GM10266 (cell line): ENCODE results near the gene KDM5B.

Source experiments
- DNase-seq: peaks from one replicate; pipeline ENCODE4 v3.0.0; 2012; ENCODE audit errors: extremely low spot score
- TF ChIP-seq, protein P1 (sequence below): IDR thresholded peaks from 2 replicates; pipeline ENCODE4 v1.5.1; 2012; ENCODE audit warnings: mild to moderate bottlenecking, low read depth; ENCODE audit not compliant: control insufficient read depth, insufficient read depth; ENCODE audit errors: missing control alignments

KDM5B gene

GRCh38 chr1:202711949-202712635 is 96.1 kb downstream of the KDM5B start:
- TF ChIP-seq, protein P1, sequence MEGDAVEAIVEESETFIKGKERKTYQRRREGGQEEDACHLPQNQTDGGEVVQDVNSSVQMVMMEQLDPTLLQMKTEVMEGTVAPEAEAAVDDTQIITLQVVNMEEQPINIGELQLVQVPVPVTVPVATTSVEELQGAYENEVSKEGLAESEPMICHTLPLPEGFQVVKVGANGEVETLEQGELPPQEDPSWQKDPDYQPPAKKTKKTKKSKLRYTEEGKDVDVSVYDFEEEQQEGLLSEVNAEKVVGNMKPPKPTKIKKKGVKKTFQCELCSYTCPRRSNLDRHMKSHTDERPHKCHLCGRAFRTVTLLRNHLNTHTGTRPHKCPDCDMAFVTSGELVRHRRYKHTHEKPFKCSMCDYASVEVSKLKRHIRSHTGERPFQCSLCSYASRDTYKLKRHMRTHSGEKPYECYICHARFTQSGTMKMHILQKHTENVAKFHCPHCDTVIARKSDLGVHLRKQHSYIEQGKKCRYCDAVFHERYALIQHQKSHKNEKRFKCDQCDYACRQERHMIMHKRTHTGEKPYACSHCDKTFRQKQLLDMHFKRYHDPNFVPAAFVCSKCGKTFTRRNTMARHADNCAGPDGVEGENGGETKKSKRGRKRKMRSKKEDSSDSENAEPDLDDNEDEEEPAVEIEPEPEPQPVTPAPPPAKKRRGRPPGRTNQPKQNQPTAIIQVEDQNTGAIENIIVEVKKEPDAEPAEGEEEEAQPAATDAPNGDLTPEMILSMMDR, result no peak
- no peak for DNase-seq

DNA sequence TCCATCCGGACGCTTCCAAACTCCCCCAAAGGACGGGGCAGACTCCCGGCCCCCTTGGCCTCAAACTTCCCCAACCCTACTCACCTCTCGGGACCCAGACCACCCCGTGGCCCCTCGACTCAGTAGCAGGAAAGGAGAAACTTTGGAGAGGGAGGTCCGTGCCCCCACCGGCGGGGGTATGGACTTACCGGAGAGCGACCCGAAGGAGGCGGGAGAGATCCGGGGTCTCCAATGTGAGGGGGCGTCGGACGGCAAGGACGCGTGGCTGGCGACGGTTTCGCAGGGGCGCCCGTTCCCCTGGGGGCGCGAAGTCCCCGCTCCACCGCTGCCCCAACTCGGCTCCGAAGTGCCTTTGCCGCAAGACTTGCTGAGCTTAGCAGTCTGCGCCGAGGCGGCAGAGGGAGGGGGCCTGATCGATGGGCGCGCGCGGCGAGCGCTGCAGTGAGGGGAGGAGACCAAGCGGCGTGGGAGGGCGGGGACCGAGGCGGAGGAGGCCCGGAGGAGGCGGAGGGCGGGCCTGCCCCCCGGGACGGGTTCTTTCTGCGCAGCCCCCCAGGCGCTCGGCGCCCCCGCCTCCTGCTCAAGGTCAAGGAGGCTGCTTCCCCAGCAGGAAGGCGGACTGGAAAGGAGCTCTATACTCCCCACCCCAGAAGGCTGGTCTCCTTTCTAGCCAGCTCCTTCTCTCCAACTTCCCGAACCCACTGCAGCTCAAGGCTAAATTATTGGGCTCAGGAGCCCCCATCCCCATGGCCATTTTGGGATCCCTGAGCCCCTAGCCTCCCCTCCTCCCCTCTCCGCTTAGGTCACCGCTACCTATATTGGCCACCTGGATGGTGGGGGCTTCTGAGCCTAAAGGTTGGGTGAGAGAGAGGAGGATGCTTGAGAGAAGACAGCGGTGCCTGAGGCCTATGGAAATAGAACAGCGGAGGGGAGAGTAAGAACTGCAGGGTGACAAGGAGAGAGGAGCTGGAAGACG is 97.9 kb downstream of the KDM5B start, which contains the start of gene SYT2:
Gene SYT2, minus strand, starts transcription at position 385 of the 976 bp plus-strand sequence. CDS start 104,682 bp downstream, outside the sequence.
- no peak for DNase-seq

DNA sequence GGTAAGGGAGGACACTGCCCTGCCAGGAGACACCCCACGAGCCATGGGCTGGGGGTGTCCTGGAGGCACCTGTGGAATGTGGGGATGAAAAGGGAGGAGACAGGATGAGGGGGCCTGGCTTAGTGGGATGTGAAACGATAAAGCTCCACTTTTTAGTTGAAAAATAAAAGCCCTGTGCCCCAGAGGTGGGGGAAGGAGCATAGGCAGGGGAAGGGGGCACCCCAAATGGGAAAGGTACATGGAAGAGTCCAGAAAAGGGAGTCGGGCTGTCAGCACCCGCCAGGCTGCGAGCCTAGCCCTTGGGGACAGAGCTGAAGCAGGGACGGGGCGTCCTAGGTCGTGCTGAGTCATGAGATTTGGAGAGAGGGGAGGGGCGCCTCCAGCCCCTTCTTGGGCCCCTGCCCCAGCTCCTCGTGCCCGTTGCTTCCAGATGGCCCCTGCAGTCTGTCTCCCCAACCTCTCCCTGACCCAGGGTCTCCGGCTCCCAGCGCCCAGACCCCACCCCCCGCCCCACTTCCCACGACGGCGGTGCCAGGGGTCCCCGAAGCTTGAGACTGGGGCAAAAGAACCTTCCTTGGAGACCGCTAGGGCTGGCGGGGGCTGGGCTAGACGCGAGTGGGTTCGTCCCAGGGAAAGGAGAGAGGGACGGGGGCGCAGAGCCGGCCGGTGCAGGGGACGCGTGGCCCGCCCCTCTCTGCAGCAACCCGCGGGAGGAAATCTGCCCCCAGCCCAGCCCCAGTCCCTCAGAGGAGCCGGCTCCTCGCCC is 98.8 kb downstream of the KDM5B start:
- no peak for DNase-seq
- TF ChIP-seq, protein P1, result no peak

More for the DNA sequence above, 97.9 kb downstream of the KDM5B start, which contains the start of gene SYT2:
- TF ChIP-seq, protein P1, result no peak

DNA sequence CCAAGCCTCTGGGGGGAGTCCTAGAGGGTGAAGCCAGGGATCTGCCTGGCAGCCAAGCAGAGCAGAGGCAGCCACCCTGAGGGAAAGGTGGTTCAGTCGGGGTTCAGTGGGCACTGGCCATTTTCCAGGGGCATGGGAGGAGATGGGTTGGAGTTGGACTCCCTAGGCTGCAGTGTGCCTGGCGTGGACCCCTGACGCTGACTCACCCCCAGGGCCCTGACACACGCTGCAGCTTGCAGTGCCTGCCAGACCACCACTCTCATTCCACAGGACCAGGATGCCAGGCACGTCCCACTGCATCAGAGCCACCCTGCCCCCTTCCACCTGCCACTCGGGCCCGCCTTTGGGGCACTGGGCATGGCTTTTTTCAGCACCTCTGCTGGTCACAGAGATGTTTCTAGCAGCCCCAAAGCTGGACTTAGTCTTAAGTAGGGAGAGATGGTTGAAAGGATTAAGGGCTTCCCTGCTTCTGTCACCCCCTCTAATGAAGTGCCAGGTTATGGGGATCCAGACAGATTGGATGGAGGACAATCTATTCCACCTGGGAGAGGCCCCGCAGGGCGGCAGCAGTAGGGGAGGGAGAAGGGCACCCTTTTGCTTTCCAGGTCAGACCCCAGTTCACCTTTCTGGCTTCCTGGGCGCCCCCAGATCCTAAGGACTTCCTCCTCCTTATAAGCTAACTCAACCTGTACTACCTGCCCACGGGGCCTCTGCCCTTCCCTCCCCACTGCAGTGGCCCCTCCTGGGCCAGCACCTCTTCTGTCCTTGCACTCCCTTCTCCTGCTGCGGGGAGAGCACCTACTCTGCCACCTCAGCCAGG is 99.6 kb downstream of the KDM5B start:
- DNase-seq, result no peak
- TF ChIP-seq, protein P1, result no peak

- DNase-seq, result no peak
- TF ChIP-seq, protein P1, result no peak
Measured at GRCh38 chr1:202706851-202707250, 101.4 kb downstream of the KDM5B start.

DNA sequence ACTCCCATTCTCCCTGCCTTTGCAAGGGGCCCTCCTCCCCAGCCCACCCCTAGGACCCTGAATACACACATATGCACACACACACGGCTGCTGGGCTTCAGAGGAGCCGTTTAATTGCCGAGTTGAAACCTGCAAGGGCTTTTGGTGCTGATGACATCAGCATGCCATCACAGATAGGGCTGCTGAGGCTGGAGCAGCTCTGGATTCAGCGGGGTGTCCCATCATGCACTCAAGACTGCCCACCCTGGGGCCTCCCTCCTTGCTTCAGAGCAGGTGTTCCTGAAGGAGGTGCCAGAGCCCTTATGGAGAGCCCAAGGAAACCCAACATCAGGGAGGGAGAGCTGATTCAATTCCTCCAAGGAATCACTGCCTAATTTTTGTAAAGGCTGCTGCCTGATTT is 103.6 kb downstream of the KDM5B start:
- no peak for DNase-seq

More for the DNA sequence above, 103.6 kb downstream of the KDM5B start:
- TF ChIP-seq, protein P1, result no peak
